Iris pigment epithelial cell (primary cell): ENCODE data around the gene CDC42BPB.

ENCODE experiments used
- DNase-seq: peaks from one replicate; pipeline ENCODE4 v3.0.0-alpha.2; 2011; ENCODE audit warnings: low read depth

The CDC42BPB gene

DNA sequence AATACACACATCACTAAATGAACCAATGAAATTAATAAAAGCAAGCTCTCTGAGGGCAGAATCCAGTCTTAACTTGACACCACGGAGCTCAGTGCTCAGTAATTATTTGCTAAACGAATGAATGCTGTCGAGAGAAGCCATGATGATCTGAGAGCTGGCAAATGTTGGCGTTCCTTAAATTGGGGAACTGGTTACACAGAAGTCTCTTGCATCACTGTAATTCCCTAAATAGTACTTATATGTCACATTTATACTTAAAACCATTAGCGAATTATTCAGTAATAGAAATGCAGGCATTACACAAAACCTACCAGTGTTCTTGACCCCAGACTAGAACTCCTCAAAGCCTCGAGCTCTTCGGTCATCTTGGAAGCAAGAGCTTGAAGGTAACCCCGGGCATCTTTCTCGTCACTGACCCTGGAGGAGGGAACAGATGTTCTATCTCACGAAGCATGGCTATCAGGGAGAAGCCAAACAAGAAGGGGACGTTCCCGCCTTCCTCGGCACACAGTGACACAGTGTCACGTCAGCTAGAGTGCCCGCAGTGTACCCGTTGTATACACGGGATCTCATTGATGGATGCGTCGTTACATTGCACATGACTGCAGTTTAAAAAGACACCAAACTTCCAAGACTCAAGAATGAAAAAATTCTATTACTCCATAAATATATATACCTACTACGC is 91.2 kb downstream of the CDC42BPB start:
- no peak for DNase-seq

GRCh38 chr14:102965282-102965681 is 92.1 kb downstream of the CDC42BPB start:
- peak; percentile 40 for DNase-seq

DNA sequence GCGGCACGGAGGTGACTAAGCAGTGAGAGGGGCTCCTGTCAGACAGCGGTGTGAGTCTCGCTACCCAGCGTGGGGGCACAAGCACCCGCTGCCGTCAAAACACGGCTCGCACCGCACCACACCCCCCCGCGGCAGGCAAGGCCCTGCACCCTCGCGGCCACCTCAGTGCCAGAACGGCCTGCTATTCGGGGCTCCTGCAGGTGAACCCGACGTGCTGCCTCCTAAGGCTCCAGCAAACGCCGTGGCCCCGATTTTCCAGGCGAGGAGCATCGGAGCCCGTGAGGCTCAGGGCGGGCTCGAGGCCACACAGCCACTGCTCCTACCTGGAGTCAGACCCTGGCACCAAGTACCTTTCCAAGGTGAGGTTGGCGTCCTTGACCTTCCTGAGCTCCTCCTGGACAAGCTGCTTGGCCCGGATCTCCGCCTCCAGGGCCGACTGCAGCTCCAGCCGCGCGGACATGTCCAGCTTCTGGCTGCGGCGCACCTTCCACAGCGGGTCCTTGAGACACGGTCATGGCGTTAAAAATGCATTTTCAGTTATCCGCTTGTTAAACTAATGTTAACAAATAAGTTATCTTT is 93.1 kb downstream of the CDC42BPB start:
- DNase-seq, result no peak

DNA sequence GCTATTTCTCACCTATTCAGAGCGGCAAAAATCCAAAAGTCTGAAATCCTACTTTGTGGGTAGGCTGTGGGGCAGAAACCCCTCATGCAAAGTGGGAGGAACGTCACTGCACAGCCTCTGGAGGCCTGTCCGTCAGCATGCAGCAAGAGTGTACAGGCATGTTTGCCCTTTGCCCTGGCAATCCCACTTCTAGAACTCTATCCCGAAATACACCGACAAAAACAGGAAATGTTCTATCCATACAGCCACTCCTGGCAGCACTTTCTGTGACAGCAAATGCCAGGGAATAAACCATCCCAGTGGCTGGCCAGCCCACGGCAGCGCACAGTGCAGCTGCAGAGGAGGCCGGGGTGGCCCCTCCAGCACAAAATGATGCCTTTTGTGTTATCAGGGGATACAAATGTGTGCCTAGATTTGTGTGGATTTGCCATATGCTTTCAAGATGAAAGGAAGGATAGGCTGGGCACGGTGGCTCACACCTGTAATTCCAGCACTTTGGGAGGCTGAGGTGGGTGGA is 95.2 kb downstream of the CDC42BPB start:
- no peak for DNase-seq

DNA sequence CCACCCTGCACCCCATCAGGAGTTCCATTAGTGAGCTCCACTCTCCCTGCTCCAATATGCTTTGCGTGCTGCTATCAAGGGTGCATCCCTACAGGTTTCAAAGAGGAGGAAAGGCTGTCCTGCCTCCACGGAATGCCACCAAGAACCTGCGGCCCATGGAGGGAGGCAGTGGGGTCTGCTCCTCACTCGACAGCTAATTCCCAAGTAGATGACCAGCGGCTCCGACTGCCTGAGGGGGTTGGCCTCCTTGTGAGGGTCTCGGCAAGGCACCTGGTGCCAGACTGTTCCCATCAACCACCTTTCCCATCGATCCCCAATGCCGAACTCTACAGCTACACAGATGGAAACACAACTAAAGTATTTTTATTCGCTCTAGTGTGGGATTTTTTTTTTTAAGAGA is 98.9 kb downstream of the CDC42BPB start:
- no peak for DNase-seq

- DNase-seq, result peak; percentile 11
Observed at GRCh38 chr14:102957222-102957621, 100.1 kb downstream of the CDC42BPB start.

GRCh38 chr14:102955636-102956408 is 101.5 kb downstream of the CDC42BPB start:
- no peak for DNase-seq

- no peak for DNase-seq
Observed at GRCh38 chr14:102954081-102954789, 103.1 kb downstream of the CDC42BPB start.

GRCh38 chr14:102953100-102953499 is 104.2 kb downstream of the CDC42BPB start:
- no peak for DNase-seq

DNA sequence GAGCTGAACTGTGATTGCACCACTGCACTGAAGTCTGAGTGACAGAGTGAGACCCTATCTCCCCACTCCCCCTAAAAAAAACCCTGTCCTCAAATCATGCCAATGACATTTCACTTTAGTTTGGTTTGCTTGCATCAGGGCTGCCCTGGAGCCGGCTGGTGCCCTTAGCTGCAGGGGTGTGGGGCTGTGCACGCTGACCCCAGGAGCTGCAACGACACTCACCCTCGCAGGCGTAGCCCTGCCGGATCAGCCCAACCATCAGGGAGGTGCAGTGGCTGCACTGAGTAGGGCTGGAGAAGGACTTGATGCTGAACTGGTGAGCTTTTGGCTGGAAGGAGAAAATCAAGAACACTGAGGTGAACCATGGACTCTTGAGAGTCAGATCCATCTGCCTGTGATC is 105.1 kb downstream of the CDC42BPB start:
- DNase-seq, result no peak

GRCh38 chr14:102951799-102952198 is 105.5 kb downstream of the CDC42BPB start:
- peak; percentile 34 for DNase-seq

GRCh38 chr14:102951034-102951433 is 106.3 kb downstream of the CDC42BPB start:
- DNase-seq, result no peak

- DNase-seq, result no peak
Observed at GRCh38 chr14:102949801-102950451, 107.4 kb downstream of the CDC42BPB start.

DNA sequence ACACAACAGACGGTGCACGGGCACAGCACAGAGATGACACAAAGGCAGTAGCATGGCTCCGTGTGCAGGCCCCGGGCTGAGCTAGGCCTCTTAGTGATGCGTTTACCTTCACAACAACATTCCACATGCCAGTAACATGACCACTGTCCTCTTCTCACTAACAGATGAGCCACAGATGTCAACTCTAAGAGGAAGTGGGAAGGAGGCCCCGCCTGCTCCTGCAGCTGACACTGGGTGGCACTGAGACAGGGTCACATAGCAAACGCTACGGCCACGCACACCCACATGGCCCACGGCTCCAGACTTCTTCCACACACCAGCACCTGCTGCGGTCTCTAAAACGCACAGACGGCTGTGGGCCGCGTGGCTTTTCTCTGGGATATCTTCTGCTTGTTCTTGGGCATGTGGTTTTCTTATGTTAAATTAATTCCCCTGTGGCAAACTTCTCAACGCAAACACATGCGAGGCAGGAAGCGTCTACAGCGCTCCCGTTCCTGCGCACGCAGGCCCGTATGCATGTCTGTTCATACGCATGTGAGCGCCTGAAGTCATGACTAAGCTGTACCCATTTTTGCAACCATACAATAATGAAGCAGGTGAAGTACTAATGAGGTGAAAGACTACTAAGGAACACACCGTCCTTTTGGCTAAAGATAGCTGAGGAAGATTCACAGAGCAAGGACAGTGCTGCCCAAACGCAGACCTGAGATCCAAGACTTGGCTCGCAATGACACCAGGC is 108.1 kb downstream of the CDC42BPB start:
- peak; percentile 38 for DNase-seq

DNA sequence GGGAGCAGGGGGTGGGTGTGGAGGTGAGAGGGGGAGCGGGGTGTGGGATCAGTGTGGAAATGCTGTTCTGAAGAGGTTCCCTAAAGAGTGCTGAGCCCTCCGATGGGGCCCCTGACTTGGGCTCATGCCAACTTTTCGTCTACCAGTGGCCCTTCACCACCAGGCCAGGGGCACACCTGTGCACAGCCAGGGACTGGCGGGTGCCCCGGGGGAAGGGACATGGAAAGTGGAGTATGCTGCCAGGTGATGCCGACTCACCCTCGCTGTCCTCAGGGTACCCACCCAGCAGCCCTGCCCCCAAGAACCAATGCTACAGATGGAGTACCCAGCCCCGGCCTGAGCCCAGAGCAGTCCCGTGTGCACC is 108.7 kb downstream of the CDC42BPB start:
- no peak for DNase-seq

GRCh38 chr14:102947321-102948103 is 109.8 kb downstream of the CDC42BPB start:
- no peak for DNase-seq

DNA sequence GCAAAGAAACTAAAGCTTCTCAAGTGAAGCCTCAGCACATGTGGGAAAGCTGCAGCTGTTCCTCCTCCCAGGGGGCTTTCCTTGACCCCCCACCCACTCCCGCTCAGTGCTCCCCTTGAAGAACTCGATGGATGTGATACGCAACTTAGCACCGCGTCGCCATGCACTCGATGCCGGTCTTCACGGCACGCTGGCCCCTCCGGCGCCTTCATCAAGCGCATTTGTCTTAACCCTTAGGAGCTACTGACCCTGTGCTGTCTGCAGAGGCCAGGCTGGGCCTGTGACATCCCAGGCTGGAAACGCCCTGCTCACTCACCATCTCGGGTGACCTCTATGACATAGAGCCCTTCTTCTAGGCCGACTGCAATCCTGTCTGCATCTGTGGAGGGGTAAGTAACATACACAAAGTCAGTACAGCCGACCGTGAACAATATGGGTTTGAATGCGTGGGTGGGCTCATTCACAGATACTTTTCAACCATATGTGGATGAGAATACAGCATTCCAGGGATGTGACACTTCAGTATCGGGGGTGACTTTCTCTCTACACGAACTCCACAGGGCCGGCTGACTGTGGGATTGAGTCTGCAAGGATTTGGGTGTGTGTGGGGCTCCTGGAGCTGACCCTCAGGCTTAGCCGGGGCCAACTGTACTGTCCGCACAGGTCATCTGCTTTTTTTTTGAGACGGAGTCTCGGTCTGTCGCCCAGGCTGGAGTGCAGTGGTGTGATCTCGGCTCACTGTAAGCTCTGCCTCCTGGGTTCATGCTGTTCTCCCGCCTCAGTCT is 111.8 kb downstream of the CDC42BPB start:
- DNase-seq, result no peak

DNA sequence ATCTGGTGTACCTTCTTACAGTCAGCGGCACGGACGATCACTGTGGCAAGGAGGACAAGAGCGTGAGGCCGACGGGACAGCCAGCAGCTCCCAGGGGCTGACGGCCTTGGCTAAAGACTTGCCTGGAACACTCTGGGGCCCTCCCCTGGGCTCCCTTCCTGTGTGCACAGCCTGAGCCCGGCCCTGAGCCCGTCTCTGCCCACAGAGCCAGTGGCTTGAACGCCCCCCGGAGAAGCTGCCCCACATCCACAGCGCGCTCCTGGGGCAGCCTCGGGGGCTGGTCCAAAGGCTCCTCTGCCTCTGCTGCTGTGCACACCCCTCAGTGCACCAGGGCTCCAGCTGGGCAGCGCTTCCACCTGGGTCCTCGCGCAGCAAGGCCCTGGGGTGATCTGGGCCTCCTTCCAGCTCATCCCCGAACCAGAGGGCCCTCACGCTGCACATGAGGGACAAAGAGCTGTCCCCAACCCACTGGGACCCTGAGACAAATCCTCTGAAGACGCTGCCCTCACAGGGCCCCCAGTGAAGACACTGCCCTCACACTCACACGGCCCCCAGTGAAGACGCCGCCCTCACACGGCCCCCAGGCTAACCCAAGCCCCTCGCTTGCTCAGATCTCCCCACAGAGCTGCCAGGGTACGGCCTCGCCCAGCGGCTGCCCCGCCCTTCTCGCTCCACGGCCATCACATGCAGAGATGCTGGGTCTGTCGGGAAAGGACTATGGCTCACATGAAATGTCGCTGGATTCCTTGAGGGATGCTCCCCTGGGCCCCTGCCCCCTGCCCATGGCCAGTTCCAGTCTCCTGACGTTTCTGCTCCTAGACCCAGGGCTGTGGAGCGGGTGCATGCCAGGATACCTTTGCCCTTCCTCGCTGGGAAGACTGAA is 112.7 kb downstream of the CDC42BPB start:
- DNase-seq, result no peak

- DNase-seq, result no peak
Observed at GRCh38 chr14:102943979-102944378, 113.4 kb downstream of the CDC42BPB start.
